Measurements from ENCODE around the gene SGMS1.

The SGMS1 gene

DNA sequence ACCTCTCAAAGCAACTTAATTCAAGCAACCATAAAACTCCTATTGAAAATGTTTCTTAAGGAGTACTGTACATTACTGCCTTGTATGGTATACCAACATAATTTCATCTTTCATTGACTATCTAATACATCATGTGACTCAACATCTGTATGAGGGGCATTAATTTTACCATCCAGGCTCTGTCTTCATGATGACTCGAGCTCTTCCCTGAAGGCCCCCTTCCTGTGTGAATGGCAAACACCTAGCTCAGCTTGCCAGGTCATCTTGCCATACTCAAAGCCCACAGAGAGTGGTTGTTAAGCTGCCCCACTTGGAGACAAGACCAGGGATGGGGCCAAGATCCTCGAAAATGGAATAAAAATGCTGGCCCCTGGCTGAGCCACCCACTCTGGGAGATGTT, 82.4 kb downstream of the SGMS1 start:
- H4K8ac ChIP-seq (ENCODE audit: low read length) = no peak overlapping the region
- H2AK5ac ChIP-seq (ENCODE audit: low read length, severe bottlenecking) = no peak overlapping the region
- DNase-seq = no peak
- peaks cover 2% of the 10 kb centered on the region for H3K4me1 ChIP-seq (ENCODE audit: control insufficient read depth, insufficient read depth, low read depth, low read length)
- H2BK12ac ChIP-seq (ENCODE audit: low read length in 2 of 2) = no peak overlapping the region
- H3K9ac ChIP-seq (ENCODE audit: low read length) = no peak overlapping the region
- no peak overlapping the region for H2BK15ac ChIP-seq (ENCODE audit: low read depth, poor library complexity, severe bottlenecking)
- H2AFZ ChIP-seq (ENCODE audit: low read depth, low read length) = no peak overlapping the region
- H3K14ac ChIP-seq (ENCODE audit: low read length in 2 of 2) = no peak overlapping the region
- no peak overlapping the region for H3K23ac ChIP-seq (ENCODE audit: low read length in 2 of 2)
- peaks cover 20% of the 10 kb centered on the region for H3K79me1 ChIP-seq (replicated peaks; ENCODE audit: low read length, poor library complexity, severe bottlenecking)
- H3K4ac ChIP-seq (ENCODE audit: low read depth in 1 of 2, low read length in 2 of 2) = no peak overlapping the region
- no peaks in the 10 kb centered on the region for H3K36me3 ChIP-seq (ENCODE audit: control insufficient read depth in 1 of 2, insufficient read depth in 2 of 2, low read depth in 1 of 2, low read length in 2 of 2)
- H3K27ac ChIP-seq (ENCODE audit: low read length, poor library complexity, severe bottlenecking) = no peak overlapping the region
- H3K27me3 ChIP-seq (ENCODE audit: control insufficient read depth in 1 of 2, insufficient read depth in 1 of 2, low read length in 2 of 2) = no peaks in the 10 kb centered on the region
- H3K4me2 ChIP-seq (ENCODE audit: low read length, poor library complexity, severe bottlenecking) = no peak overlapping the region
- H3K4me3 ChIP-seq (ENCODE audit: insufficient read depth in 1 of 2, low read depth in 1 of 2, low read length in 2 of 2) = no peak overlapping the region
- H2BK5ac ChIP-seq (ENCODE audit: low read depth, low read length, poor library complexity, severe bottlenecking) = no peak overlapping the region
- H4K91ac ChIP-seq (ENCODE audit: low read length) = no peak overlapping the region
- WGBS = 55% methylated on average over 2 of the region's 2 CpGs
- H3K9me3 ChIP-seq (ENCODE audit: control insufficient read depth, low read length) = no peaks in the 10 kb centered on the region
- H3K18ac ChIP-seq (ENCODE audit: low read depth in 1 of 2, low read length in 2 of 2) = no peak overlapping the region
- H2BK120ac ChIP-seq (ENCODE audit: low read depth, low read length) = no peak overlapping the region

DNA sequence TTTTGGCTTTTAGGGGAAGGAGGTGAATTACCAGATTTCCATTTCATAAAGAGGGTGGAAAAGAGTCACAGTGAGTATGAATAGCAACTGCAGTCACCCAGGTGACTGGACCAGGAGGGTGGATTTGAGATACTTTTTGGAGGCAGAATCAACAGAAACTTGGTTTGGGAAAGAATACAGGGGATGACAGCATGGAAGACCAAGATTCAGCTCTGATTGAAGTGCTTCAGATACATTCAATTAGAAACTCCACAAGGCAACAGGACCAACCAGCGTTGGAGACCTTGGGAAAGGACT, 83.0 kb downstream of the SGMS1 start:
- Histone ChIP-seq H2BK15ac (ENCODE audit: low read depth, poor library complexity, severe bottlenecking) (no peak overlapping the region), H2BK5ac (ENCODE audit: low read depth, low read length, poor library complexity, severe bottlenecking) (no peak overlapping the region), H3K79me1 (replicated peaks; ENCODE audit: low read length, poor library complexity, severe bottlenecking) (peaks cover 20% of the 10 kb centered on the region), H3K14ac (ENCODE audit: low read length in 2 of 2) (no peak overlapping the region), H3K9ac (ENCODE audit: low read length) (no peak overlapping the region), H3K4ac (ENCODE audit: low read depth in 1 of 2, low read length in 2 of 2) (no peak overlapping the region), H3K36me3 (ENCODE audit: control insufficient read depth in 1 of 2, insufficient read depth in 2 of 2, low read depth in 1 of 2, low read length in 2 of 2) (no peaks in the 10 kb centered on the region), H4K91ac (ENCODE audit: low read length) (no peak overlapping the region), H2AFZ (ENCODE audit: low read depth, low read length) (no peak overlapping the region), H3K18ac (ENCODE audit: low read depth in 1 of 2, low read length in 2 of 2) (no peak overlapping the region), H3K4me3 (ENCODE audit: insufficient read depth in 1 of 2, low read depth in 1 of 2, low read length in 2 of 2) (no peak overlapping the region), H2BK12ac (ENCODE audit: low read length in 2 of 2) (no peak overlapping the region), H4K8ac (ENCODE audit: low read length) (no peak overlapping the region), H3K4me2 (ENCODE audit: low read length, poor library complexity, severe bottlenecking) (no peak overlapping the region), H3K4me1 (ENCODE audit: control insufficient read depth, insufficient read depth, low read depth, low read length) (peaks cover 2% of the 10 kb centered on the region), H3K23ac (ENCODE audit: low read length in 2 of 2) (no peak overlapping the region), H2BK120ac (ENCODE audit: low read depth, low read length) (no peak overlapping the region), H3K9me3 (ENCODE audit: control insufficient read depth, low read length) (no peaks in the 10 kb centered on the region), H3K27me3 (ENCODE audit: control insufficient read depth in 1 of 2, insufficient read depth in 1 of 2, low read length in 2 of 2) (no peaks in the 10 kb centered on the region), H3K27ac (ENCODE audit: low read length, poor library complexity, severe bottlenecking) (no peak overlapping the region), H2AK5ac (ENCODE audit: low read length, severe bottlenecking) (no peak overlapping the region)
- WGBS = no CpG with 5 or more reads among the region's 1 CpG
- no peak for DNase-seq

DNA sequence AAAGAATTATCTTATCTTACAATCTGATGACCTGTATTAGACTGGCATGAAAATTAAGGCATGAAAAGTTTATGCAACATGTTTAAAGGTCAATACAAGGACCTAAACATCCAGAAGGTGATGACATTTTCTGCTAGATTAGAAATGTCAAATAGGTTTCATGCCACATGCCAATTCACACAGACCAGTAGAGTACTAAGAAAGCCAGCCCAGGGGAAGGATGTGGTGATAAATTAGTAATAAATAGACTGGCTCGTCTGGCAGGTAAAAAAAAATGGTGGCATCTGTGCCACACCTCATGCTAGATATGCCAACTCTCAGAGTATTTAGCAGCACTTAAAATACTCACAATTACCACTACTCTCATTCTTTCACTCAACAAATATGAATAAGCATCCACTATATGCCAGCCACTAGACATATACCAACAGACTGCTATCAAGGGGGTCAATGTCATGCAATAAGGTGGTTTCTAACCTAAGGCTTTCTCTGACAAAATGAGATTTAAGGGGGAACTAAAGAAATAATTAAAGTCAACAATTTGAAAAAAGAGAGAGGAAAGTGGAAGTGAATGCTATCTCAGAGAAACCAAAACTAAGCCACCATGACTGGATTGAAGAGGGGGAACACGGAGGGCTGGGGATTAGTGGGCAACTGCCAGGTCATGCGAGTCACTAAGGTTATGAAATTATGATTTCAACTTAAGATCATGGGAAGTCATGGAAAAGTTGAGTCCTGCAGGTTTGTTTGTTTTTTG, 83.5 kb downstream of the SGMS1 start:
- Histone ChIP-seq H3K79me1 (replicated peaks; ENCODE audit: low read length, poor library complexity, severe bottlenecking) (peaks cover 22% of the 10 kb centered on the region), H2BK5ac (ENCODE audit: low read depth, low read length, poor library complexity, severe bottlenecking) (no peak overlapping the region), H3K18ac (ENCODE audit: low read depth in 1 of 2, low read length in 2 of 2) (no peak overlapping the region), H2BK120ac (ENCODE audit: low read depth, low read length) (no peak overlapping the region), H2AFZ (ENCODE audit: low read depth, low read length) (no peak overlapping the region), H3K27ac (ENCODE audit: low read length, poor library complexity, severe bottlenecking) (no peak overlapping the region), H2BK15ac (ENCODE audit: low read depth, poor library complexity, severe bottlenecking) (no peak overlapping the region), H3K23ac (ENCODE audit: low read length in 2 of 2) (no peak overlapping the region), H3K4me2 (ENCODE audit: low read length, poor library complexity, severe bottlenecking) (no peak overlapping the region), H3K4ac (ENCODE audit: low read depth in 1 of 2, low read length in 2 of 2) (no peak overlapping the region), H3K9ac (ENCODE audit: low read length) (no peak overlapping the region), H2AK5ac (ENCODE audit: low read length, severe bottlenecking) (no peak overlapping the region), H3K14ac (ENCODE audit: low read length in 2 of 2) (no peak overlapping the region), H3K9me3 (ENCODE audit: control insufficient read depth, low read length) (no peaks in the 10 kb centered on the region), H3K27me3 (ENCODE audit: control insufficient read depth in 1 of 2, insufficient read depth in 1 of 2, low read length in 2 of 2) (no peaks in the 10 kb centered on the region), H3K36me3 (ENCODE audit: control insufficient read depth in 1 of 2, insufficient read depth in 2 of 2, low read depth in 1 of 2, low read length in 2 of 2) (no peaks in the 10 kb centered on the region), H2BK12ac (ENCODE audit: low read length in 2 of 2) (no peak overlapping the region), H4K8ac (ENCODE audit: low read length) (no peak overlapping the region), H3K4me1 (ENCODE audit: control insufficient read depth, insufficient read depth, low read depth, low read length) (peaks cover 2% of the 10 kb centered on the region), H4K91ac (ENCODE audit: low read length) (no peak overlapping the region), H3K4me3 (ENCODE audit: insufficient read depth in 1 of 2, low read depth in 1 of 2, low read length in 2 of 2) (no peak overlapping the region)
- DNase-seq = no peak
- WGBS = 82% methylated on average over 3 of the region's 3 CpGs

DNA sequence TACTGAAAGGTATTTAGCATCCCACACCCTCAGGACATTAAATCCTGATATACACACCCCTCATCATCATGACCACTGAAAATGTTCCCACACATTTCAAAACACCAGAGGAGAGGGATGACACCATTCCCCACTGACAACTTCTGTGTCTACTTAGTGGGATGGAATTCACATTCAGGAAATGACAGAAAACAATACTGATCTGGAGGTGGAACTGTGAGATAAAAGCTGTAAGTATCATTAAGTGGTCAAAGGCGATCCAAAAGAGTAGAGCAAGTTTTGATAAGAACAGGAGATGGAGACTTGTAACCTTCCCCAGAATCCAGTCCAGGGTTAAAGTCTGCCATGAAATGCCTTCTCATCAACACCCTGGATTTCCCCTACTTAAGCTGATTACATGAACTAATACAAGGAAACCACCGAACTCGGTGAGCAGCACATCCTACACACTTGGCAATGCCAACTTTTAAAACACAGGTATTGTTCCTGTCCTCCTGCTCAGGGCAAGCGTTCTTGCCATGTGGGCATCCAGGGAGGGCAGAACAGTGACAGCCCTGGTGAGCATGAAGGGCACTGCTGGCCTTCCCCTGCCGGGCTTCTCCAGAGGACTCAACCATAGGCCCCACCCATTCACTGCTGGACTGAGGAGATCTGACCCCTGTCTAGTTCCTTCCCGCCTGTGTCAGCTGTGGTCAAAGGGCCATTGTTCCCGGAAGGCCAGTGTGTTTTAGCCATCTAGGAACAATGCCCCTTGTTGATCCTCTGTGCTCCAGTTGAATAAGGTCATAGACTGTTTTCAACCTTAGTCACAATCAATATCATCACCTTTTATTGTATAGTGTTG, 85.0 kb downstream of the SGMS1 start:
- Histone ChIP-seq H3K14ac (ENCODE audit: low read length in 2 of 2) (no peak overlapping the region), H3K4me2 (ENCODE audit: low read length, poor library complexity, severe bottlenecking) (no peak overlapping the region), H3K79me1 (replicated peaks; ENCODE audit: low read length, poor library complexity, severe bottlenecking) (peaks cover 18% of the 10 kb centered on the region), H2BK5ac (ENCODE audit: low read depth, low read length, poor library complexity, severe bottlenecking) (no peak overlapping the region), H3K4me3 (ENCODE audit: insufficient read depth in 1 of 2, low read depth in 1 of 2, low read length in 2 of 2) (no peak overlapping the region), H2AK5ac (ENCODE audit: low read length, severe bottlenecking) (no peak overlapping the region), H3K27me3 (ENCODE audit: control insufficient read depth in 1 of 2, insufficient read depth in 1 of 2, low read length in 2 of 2) (no peaks in the 10 kb centered on the region), H3K4me1 (ENCODE audit: control insufficient read depth, insufficient read depth, low read depth, low read length) (peaks cover 2% of the 10 kb centered on the region), H3K4ac (ENCODE audit: low read depth in 1 of 2, low read length in 2 of 2) (no peak overlapping the region), H2BK120ac (ENCODE audit: low read depth, low read length) (no peak overlapping the region), H3K23ac (ENCODE audit: low read length in 2 of 2) (no peak overlapping the region), H3K36me3 (ENCODE audit: control insufficient read depth in 1 of 2, insufficient read depth in 2 of 2, low read depth in 1 of 2, low read length in 2 of 2) (no peaks in the 10 kb centered on the region), H2AFZ (ENCODE audit: low read depth, low read length) (no peak overlapping the region), H3K18ac (ENCODE audit: low read depth in 1 of 2, low read length in 2 of 2) (no peak overlapping the region), H2BK12ac (ENCODE audit: low read length in 2 of 2) (no peak overlapping the region), H4K8ac (ENCODE audit: low read length) (no peak overlapping the region), H3K27ac (ENCODE audit: low read length, poor library complexity, severe bottlenecking) (no peak overlapping the region), H4K91ac (ENCODE audit: low read length) (no peak overlapping the region), H3K9ac (ENCODE audit: low read length) (no peak overlapping the region), H3K9me3 (ENCODE audit: control insufficient read depth, low read length) (no peaks in the 10 kb centered on the region), H2BK15ac (ENCODE audit: low read depth, poor library complexity, severe bottlenecking) (no peak overlapping the region)
- no peak for DNase-seq
- WGBS = 96% methylated on average over 7 of the region's 7 CpGs
